ENCODE results near the gene CCDC149.

- TF ChIP-seq CTCF (IDR thresholded peaks at IDR 0.05; ENCODE audit: insufficient read depth, low read depth, low read length) (no peak), EZH2 (IDR thresholded peaks at IDR 0.05; ENCODE audit: insufficient read depth, low read length) (no peak)
These were observed 18.0 kb downstream of the CCDC149 start for GRCh38 chr4:24894846-24895245.

Measured in astrocyte (in vitro differentiated cells and primary cell).